Peyer's patch (tissue), 4 donors: Measurements from ENCODE around the gene PCSK2.

ENCODE experiments used
- CTCF ChIP-seq, 6 experiments: fragments of 450-650 bp in 4 of 6; fragments of 200-600 bp in 2 of 6; sonication (generic) in 1 of 6; IDR thresholded peaks; one replicate each; pipeline ENCODE4 v1.5.1; 2017 to 2019; ENCODE audit warnings: antibody characterized with exemption in 6 of 6, mild to moderate bottlenecking in 3 of 6, moderate library complexity in 1 of 6
- POLR2A ChIP-seq, 2 donors: fragments of 450-650 bp; IDR thresholded peaks; one replicate each; pipeline ENCODE4 v1.5.1; 2017; ENCODE audit warnings: antibody characterized with exemption in 2 of 2, mild to moderate bottlenecking in 2 of 2, moderate library complexity in 2 of 2

- TF ChIP-seq CTCF (IDR thresholded peaks at IDR 0.05) (no peak), POLR2A (IDR thresholded peaks at IDR 0.05) (no peak)
Measured at GRCh38 chr20:17438436-17439039, 211.7 kb downstream of the PCSK2 start.
